HepG2 (cell line): ENCODE measurements around the gene FNDC10. TPM values are rescaled to one million over a fixed set of nuclear protein-coding genes. Genes with fewer than 3 reads are reported as not detected.

Source experiments
- BRD4 ChIP-seq: sonication (generic); formaldehyde crosslinking; IDR thresholded peaks from 2 replicates; pipeline ENCODE4 v1.4.0; 2020; ENCODE audit warnings: missing genetic modification reagents
- FOXO1 ChIP-seq: sonication (generic); formaldehyde crosslinking; IDR thresholded peaks from 2 replicates; pipeline ENCODE4 v1.4.0; 2020; ENCODE audit warnings: missing genetic modification reagents
- HDAC6 ChIP-seq: fragments of 200-600 bp; sonication (generic); IDR thresholded peaks from 2 replicates; pipeline ENCODE4 v1.7.0; 2017; ENCODE audit warnings: mild to moderate bottlenecking, antibody characterized with exemption, low read length, low read depth
- HMG20A ChIP-seq: IDR thresholded peaks from 2 replicates; pipeline ENCODE4 v1.6.1; 2016; ENCODE audit warnings: borderline replicate concordance
- HMG20B ChIP-seq: conservative IDR thresholded peaks from 2 replicates; pipeline ENCODE4 v1.6.1; 2016; ENCODE audit warnings: missing genetic modification reagents, missing compliant biosample characterization
- HNRNPLL ChIP-seq: fragments of 200-400 bp; formaldehyde crosslinking; IDR thresholded peaks from 2 replicates; pipeline ENCODE4 v1.6.1; 2017; ENCODE audit warnings: mild to moderate bottlenecking, low read depth, low read length; ENCODE audit not compliant: poor library complexity, severe bottlenecking
- KAT8 ChIP-seq: IDR thresholded peaks from 2 replicates; pipeline ENCODE4 v1.6.1; 2016; ENCODE audit warnings: missing genetic modification reagents, missing compliant biosample characterization
- NCOA2 ChIP-seq: sonication (generic); formaldehyde crosslinking; IDR thresholded peaks from 2 replicates; pipeline ENCODE4 v1.8.0; 2022; ENCODE audit warnings: inconsistent platforms
- POLR2G ChIP-seq: fragments of 200-400 bp; formaldehyde crosslinking; IDR thresholded peaks from 2 replicates; pipeline ENCODE4 v1.6.1; 2018; ENCODE audit warnings: mild to moderate bottlenecking, low read depth, low read length, moderate library complexity
- RBFOX2 ChIP-seq: fragments of 200-400 bp; formaldehyde crosslinking; IDR thresholded peaks from 2 replicates; pipeline ENCODE4 v1.6.1; 2017; ENCODE audit warnings: low read depth, mild to moderate bottlenecking, low read length
- SP5 ChIP-seq: IDR thresholded peaks from 2 replicates; pipeline ENCODE4 v1.6.1; 2016; ENCODE audit warnings: low read depth, borderline replicate concordance
- SPEN ChIP-seq: sonication (generic); formaldehyde crosslinking; IDR thresholded peaks from 2 replicates; pipeline ENCODE4 v1.5.1; 2020; ENCODE audit warnings: low read depth, mild to moderate bottlenecking, missing genetic modification reagents
- XBP1 ChIP-seq: sonication (generic); formaldehyde crosslinking; IDR thresholded peaks from 2 replicates; pipeline ENCODE4 v1.5.0; 2020; ENCODE audit warnings: missing genetic modification reagents
- ZIK1 ChIP-seq: sonication (generic); formaldehyde crosslinking; IDR thresholded peaks from 2 replicates; pipeline ENCODE4 v1.5.0; 2020; ENCODE audit warnings: mild to moderate bottlenecking, low read depth, missing genetic modification reagents, borderline replicate concordance
- ZNF44 ChIP-seq: sonication (generic); formaldehyde crosslinking; IDR thresholded peaks from 2 replicates; pipeline ENCODE4 v1.5.1; 2020; ENCODE audit warnings: mild to moderate bottlenecking, missing genetic modification reagents
- ZNF670 ChIP-seq: sonication (generic); formaldehyde crosslinking; IDR thresholded peaks from 2 replicates; pipeline ENCODE4 v1.8.0; 2022; ENCODE audit warnings: mild to moderate bottlenecking, missing genetic modification reagents, borderline replicate concordance
- ZSCAN25 ChIP-seq: sonication (generic); formaldehyde crosslinking; IDR thresholded peaks from 2 replicates; pipeline ENCODE4 v1.8.0; 2022; ENCODE audit warnings: mild to moderate bottlenecking, missing genetic modification reagents
- ZSCAN31 ChIP-seq: sonication (generic); formaldehyde crosslinking; IDR thresholded peaks from 2 replicates; pipeline ENCODE4 v1.5.0; 2020; ENCODE audit warnings: low read depth, mild to moderate bottlenecking, missing genetic modification reagents
- polyA plus RNA-seq, 8 experiments: library from polyadenylated mRNA; depleted of rRNA in 3 of 8; stranded (reverse) in 7 of 8; unstranded in 1 of 8; fragments of >200 nt; fragmentation: Illumina TruSeq in 4 of 8; extraction: Trizol in 4 of 8; gene quantifications; 2 replicates each; pipeline versions ENCODE4 v1.2.1 to v1.2.3, GENCODE V29; 2011 to 2016; ENCODE audit warnings: low read depth in 4 of 8, missing spikeins in 1 of 8, mixed read lengths in 1 of 8; ENCODE audit not compliant: insufficient read depth in 1 of 8
- total RNA-seq, 5 experiments: library from RNA; depleted of rRNA; stranded (reverse); fragments of >200 nt; fragmentation: Illumina TruSeq; extraction: Trizol; gene quantifications; 2 replicates each; pipeline ENCODE4 v1.2.3, GENCODE V29; 2016; ENCODE audit warnings: low read depth in 1 of 5
- TF ChIP-seq, protein P1 (sequence below): sonication (generic); formaldehyde crosslinking; IDR thresholded peaks from 2 replicates; pipeline ENCODE4 v1.4.0; 2020; ENCODE audit warnings: low read depth, missing genetic modification reagents
- TF ChIP-seq, protein P2 (sequence below): sonication (generic); formaldehyde crosslinking; IDR thresholded peaks from 2 replicates; pipeline ENCODE4 v1.4.0; 2020; ENCODE audit warnings: missing genetic modification reagents, low read depth, mild to moderate bottlenecking, borderline replicate concordance
- TF ChIP-seq, protein P3 (sequence below): sonication (generic); formaldehyde crosslinking; IDR thresholded peaks from 2 replicates; pipeline ENCODE4 v1.4.0; 2020; ENCODE audit warnings: missing genetic modification reagents
- TF ChIP-seq, protein P4 (sequence below): sonication (generic); formaldehyde crosslinking; IDR thresholded peaks from 2 replicates; pipeline ENCODE4 v1.5.0; 2020; ENCODE audit warnings: missing genetic modification reagents
- TF ChIP-seq, protein P5 (sequence below): sonication (generic); formaldehyde crosslinking; IDR thresholded peaks from 2 replicates; pipeline ENCODE4 v1.8.1; 2023; ENCODE audit warnings: mild to moderate bottlenecking, moderate library complexity, missing genetic modification reagents

Gene FNDC10
- total and polyA plus RNA-seq, 2 of the 13 experiments (the other 11 are each of a cell fraction or from before 2014, with no cell fraction given), result 2.2 to 2.5 TPM

DNA sequence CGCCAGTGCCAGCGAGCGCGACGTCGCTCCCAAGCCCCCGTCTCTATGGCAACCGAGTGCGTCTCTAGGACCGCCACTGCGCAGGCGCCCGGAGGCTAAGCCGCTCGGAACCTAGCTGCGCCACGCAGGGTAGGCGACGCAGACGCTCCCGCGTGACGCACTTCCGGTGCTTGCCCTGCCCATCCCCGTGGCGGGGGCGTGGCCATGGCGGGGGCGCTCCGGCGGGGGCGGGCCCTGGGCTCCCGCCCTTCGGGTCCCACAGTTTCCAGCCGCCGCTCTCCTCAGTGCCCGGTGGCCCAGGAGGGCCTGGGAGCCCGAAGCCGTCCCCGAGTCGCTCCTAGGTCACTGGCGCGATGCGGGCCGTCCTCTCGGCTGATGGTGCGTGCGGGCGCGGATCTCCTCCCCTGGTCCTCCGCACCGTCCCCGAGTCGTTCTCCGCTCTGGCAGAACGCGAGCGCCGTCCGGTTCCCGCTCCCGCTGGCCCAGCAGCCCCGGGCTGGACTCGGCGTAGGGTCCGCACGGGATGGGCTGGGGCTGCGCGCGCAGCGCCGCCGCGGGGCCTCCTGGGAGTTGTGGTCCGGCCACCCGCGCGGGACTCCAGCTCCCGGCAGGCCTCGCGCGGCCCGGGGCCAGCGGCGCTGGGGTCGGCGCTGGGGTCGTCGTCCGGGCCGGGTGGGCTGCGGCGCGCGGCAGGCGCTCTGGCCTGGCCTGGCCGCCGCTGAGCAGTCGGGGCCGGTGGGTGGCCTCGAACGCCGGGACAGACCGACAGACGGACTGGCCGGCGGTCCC, 15.5 kb upstream of the FNDC10 start, which contains the start of gene MIB2 (continued):
- TF ChIP-seq, protein P1, sequence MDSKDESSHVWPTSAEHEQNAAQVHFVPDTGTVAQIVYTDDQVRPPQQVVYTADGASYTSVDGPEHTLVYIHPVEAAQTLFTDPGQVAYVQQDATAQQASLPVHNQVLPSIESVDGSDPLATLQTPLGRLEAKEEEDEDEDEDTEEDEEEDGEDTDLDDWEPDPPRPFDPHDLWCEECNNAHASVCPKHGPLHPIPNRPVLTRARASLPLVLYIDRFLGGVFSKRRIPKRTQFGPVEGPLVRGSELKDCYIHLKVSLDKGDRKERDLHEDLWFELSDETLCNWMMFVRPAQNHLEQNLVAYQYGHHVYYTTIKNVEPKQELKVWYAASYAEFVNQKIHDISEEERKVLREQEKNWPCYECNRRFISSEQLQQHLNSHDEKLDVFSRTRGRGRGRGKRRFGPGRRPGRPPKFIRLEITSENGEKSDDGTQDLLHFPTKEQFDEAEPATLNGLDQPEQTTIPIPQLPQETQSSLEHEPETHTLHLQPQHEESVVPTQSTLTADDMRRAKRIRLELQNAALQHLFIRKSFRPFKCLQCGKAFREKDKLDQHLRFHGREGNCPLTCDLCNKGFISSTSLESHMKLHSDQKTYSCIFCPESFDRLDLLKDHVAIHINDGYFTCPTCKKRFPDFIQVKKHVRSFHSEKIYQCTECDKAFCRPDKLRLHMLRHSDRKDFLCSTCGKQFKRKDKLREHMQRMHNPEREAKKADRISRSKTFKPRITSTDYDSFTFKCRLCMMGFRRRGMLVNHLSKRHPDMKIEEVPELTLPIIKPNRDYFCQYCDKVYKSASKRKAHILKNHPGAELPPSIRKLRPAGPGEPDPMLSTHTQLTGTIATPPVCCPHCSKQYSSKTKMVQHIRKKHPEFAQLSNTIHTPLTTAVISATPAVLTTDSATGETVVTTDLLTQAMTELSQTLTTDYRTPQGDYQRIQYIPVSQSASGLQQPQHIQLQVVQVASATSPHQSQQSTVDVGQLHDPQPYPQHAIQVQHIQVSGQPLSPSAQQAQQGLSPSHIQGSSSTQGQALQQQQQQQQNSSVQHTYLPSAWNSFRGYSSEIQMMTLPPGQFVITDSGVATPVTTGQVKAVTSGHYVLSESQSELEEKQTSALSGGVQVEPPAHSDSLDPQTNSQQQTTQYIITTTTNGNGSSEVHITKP (CRISPR knock-in tag), result no peak
- TF ChIP-seq ZNF670 (CRISPR knock-in tag) (no peak), HMG20A (no peak), HDAC6 (no peak), KAT8 (CRISPR knock-in tag) (peak; percentile 89), NCOA2 (CRISPR knock-in tag) (peak; percentile 13; the same call in 1 of the 2 replicates), HMG20B (no peak), SPEN (CRISPR knock-in tag) (peak; percentile 66; the same call in 1 of the 2 replicates), BRD4 (peak; percentile 81), ZSCAN31 (CRISPR knock-in tag) (no peak; the same call in none of the 2 replicates), HNRNPLL (peak; percentile 63), POLR2G (peak; percentile 91), FOXO1 (CRISPR knock-in tag) (peak; percentile 37; the same call in 1 of the 2 replicates), SP5 (CRISPR knock-in tag) (peak; percentile 15; the same call in 1 of the 2 replicates), ZIK1 (0 out of 2 replicates have a peak, but pooled peaks have one; percentile 41), ZNF44 (CRISPR knock-in tag) (peak; percentile 22; the same call in 1 of the 2 replicates), XBP1 (CRISPR knock-in tag) (no peak), RBFOX2 (peak; percentile 97), ZSCAN25 (CRISPR knock-in tag) (no peak)
- TF ChIP-seq, protein P2, sequence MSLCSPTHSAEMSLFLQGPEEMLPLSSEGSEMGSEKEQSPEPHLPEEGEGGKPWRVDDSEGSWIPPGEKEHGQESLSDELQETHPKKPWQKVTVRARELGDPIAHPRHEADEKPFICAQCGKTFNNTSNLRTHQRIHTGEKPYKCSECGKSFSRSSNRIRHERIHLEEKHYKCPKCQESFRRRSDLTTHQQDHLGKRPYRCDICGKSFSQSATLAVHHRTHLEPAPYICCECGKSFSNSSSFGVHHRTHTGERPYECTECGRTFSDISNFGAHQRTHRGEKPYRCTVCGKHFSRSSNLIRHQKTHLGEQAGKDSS (CRISPR knock-in tag), result no peak; the same call in 1 of the 2 replicates
- TF ChIP-seq, protein P3, sequence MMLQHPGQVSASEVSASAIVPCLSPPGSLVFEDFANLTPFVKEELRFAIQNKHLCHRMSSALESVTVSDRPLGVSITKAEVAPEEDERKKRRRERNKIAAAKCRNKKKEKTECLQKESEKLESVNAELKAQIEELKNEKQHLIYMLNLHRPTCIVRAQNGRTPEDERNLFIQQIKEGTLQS, result peak; percentile 37; the same call in 1 of the 2 replicates
- TF ChIP-seq, protein P4, sequence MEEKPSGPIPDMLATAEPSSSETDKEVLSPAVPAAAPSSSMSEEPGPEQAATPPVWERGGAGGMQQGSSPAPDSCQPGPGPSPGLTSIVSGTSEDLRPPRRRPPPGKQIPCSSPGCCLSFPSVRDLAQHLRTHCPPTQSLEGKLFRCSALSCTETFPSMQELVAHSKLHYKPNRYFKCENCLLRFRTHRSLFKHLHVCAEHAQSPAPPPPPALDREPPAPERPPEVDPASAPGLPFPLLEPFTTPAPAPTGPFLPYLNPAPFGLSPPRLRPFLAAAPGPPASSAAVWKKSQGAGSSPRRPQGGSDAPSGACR (CRISPR knock-in tag), result no peak
- TF ChIP-seq, protein P5, sequence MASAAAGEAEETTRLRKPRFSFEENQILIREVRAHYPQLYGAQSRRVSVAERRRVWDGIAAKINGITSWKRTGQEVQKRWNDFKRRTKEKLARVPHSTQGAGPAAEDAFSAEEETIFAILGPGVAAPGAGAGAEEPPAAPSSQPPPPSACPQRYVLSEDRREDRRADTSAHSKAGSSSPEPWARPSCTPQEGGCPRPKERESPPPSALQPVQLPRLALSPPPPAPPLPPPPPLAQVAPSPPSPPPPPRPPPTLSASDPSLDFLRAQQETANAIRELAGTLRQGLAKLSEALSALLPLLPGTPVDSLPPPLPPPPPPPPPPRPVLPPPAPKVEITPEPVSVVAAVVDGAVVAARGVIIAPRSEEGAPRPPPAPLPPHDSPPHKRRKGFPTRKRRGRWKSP, result no peak
